ENCODE data around the gene NRG3. TPM values are rescaled to one million over a fixed set of nuclear protein-coding genes. Genes with fewer than 3 reads are reported as not detected.

Gene NRG3
- total RNA-seq, 4 donors from 2014 or later, result 0.32 to 1.4 TPM; not detected in 2

- Histone ChIP-seq H3K4me3 (no peak overlapping the region), H3K36me3 (no peaks in the 10 kb centered on the region), H3K27ac (no peak overlapping the region), H3K9me3 (no peaks in the 10 kb centered on the region), H3K4me1 (no peaks in the 10 kb centered on the region), H3K27me3 (no peaks in the 10 kb centered on the region)
- intact Hi-C loops (cut with DNase I; ENCODE audit: low total_unique reads) (no loop called here), in situ Hi-C loops (cut with MboI; ENCODE audit: low pct_ligation_motif_present in 1 of 4, low pct_unique_long_range_greater_than_20kb in 1 of 4, low sequenced_read_pairs in 3 of 4) (no loop called here)
- no peak for TF ChIP-seq POLR2A (IDR thresholded peaks at IDR 0.05)
- TF ChIP-seq CTCF (IDR thresholded peaks at IDR 0.05), result no peak
- TF ChIP-seq POLR2AphosphoS5 (IDR thresholded peaks at IDR 0.05), result no peak
- TF ChIP-seq EP300 (IDR thresholded peaks at IDR 0.05; ENCODE audit: low read depth), result no peak
- DNase-seq, result no peak
- 76 to 82% methylated on average over 2 of the region's 2 CpGs for WGBS, 2 donors (ENCODE audit: low coverage in 1 of 2)
These were observed 249.7 kb downstream of the NRG3 start for GRCh38 chr10:82124713-82125112.

- Histone ChIP-seq H3K4me3 (no peak overlapping the region), H3K36me3 (no peaks in the 10 kb centered on the region), H3K9me3 (no peaks in the 10 kb centered on the region), H3K27me3 (no peaks in the 10 kb centered on the region), H3K4me1 (no peaks in the 10 kb centered on the region), H3K27ac (no peak overlapping the region)
- no peak for TF ChIP-seq POLR2AphosphoS5 (IDR thresholded peaks at IDR 0.05)
- TF ChIP-seq POLR2A (IDR thresholded peaks at IDR 0.05), result no peak
- TF ChIP-seq CTCF (IDR thresholded peaks at IDR 0.05), result no peak
- no peak for TF ChIP-seq EP300 (IDR thresholded peaks at IDR 0.05; ENCODE audit: low read depth)
- no peak for DNase-seq
- 62 to 66% methylated on average over 2 of the region's 2 CpGs for WGBS, 2 donors (ENCODE audit: low coverage in 1 of 2)
- in situ Hi-C loops (cut with MboI; ENCODE audit: low pct_ligation_motif_present in 1 of 4, low pct_unique_long_range_greater_than_20kb in 1 of 4, low sequenced_read_pairs in 3 of 4), result no loop called here
- intact Hi-C loops (cut with DNase I; ENCODE audit: low total_unique reads), result no loop called here
These were observed 253.5 kb downstream of the NRG3 start for GRCh38 chr10:82128527-82128926.

- in situ Hi-C loops (cut with MboI; ENCODE audit: low pct_ligation_motif_present in 1 of 4, low pct_unique_long_range_greater_than_20kb in 1 of 4, low sequenced_read_pairs in 3 of 4), result no loop called here
- no peaks in the 10 kb centered on the region for H3K9me3 ChIP-seq
These were observed 261.1 kb downstream of the NRG3 start for GRCh38 chr10:82136103-82136502.

GRCh38 chr10:82144153-82144552 lies 269.2 kb downstream of the NRG3 start:
- in situ Hi-C loops (cut with MboI; ENCODE audit: low pct_ligation_motif_present in 1 of 4, low pct_unique_long_range_greater_than_20kb in 1 of 4, low sequenced_read_pairs in 3 of 4), result no loop called here
- WGBS, 2 donors (ENCODE audit: low coverage in 1 of 2), result 51 to 69% methylated on average over 3 of the region's 3 CpGs
- Histone ChIP-seq H3K9me3 (no peaks in the 10 kb centered on the region), H3K4me3 (no peak overlapping the region), H3K36me3 (no peaks in the 10 kb centered on the region), H3K4me1 (no peaks in the 10 kb centered on the region), H3K27me3 (no peaks in the 10 kb centered on the region), H3K27ac (no peak overlapping the region)
- intact Hi-C loops (cut with DNase I; ENCODE audit: low total_unique reads), result no loop called here
- TF ChIP-seq POLR2A (IDR thresholded peaks at IDR 0.05), result no peak
- no peak for TF ChIP-seq CTCF (IDR thresholded peaks at IDR 0.05)
- no peak for TF ChIP-seq POLR2AphosphoS5 (IDR thresholded peaks at IDR 0.05)
- no peak for TF ChIP-seq EP300 (IDR thresholded peaks at IDR 0.05; ENCODE audit: low read depth)
- no peak for DNase-seq

More at GRCh38 chr10:82136103-82136502, 261.1 kb downstream of the NRG3 start:
- TF ChIP-seq EP300 (IDR thresholded peaks at IDR 0.05; ENCODE audit: low read depth) (no peak), CTCF (IDR thresholded peaks at IDR 0.05) (no peak), POLR2A (IDR thresholded peaks at IDR 0.05) (no peak), POLR2AphosphoS5 (IDR thresholded peaks at IDR 0.05) (no peak)
- H3K27ac ChIP-seq, result no peak overlapping the region
- no peaks in the 10 kb centered on the region for H3K27me3 ChIP-seq
- H3K36me3 ChIP-seq, result no peaks in the 10 kb centered on the region
- no peak for DNase-seq
- H3K4me3 ChIP-seq, result no peak overlapping the region
- intact Hi-C loops (cut with DNase I; ENCODE audit: low total_unique reads), result no loop called here
- no peaks in the 10 kb centered on the region for H3K4me1 ChIP-seq
- WGBS, 2 donors (ENCODE audit: low coverage in 1 of 2), result 72% methylated on average over 1 of the region's 1 CpG; no CpG with 5 or more reads in 1 of the 2 donors

Measured in transverse colon (tissue), 4 donors.